HG02763 (cell line): ENCODE results near the gene QPRT.
"Not testable (repeated sequence)": the region's sequence is repeated elsewhere in the genome, so short reads cannot be mapped to it uniquely, and the experiment has no call there.

Source experiments
- ATAC-seq: cut with Tn5 transposase; IDR thresholded peaks from one replicate; pipeline ENCODE4 v1.9.1; 2021; ENCODE audit warnings: mild to moderate bottlenecking, moderate library complexity; ENCODE audit not compliant: unreplicated experiment

The QPRT gene

GRCh38 chr16:29689490-29690351 lies 10.7 kb downstream of the QPRT start:
- ATAC-seq = not testable (repeated sequence)

- not testable (repeated sequence) for ATAC-seq
Measured at GRCh38 chr16:29692606-29693005, 13.6 kb downstream of the QPRT start.

GRCh38 chr16:29694384-29695195 lies 15.6 kb downstream of the QPRT start:
- ATAC-seq = no peak

- ATAC-seq = not testable (repeated sequence)
Measured at GRCh38 chr16:29695675-29696074, 16.7 kb downstream of the QPRT start.

- ATAC-seq = no peak
Measured at GRCh38 chr16:29696881-29697331, 17.9 kb downstream of the QPRT start.

- ATAC-seq = no peak
Measured at GRCh38 chr16:29697391-29697790, 18.4 kb downstream of the QPRT start.

GRCh38 chr16:29698042-29698441 lies 19.1 kb downstream of the QPRT start:
- no peak for ATAC-seq

- no peak for ATAC-seq
Measured at GRCh38 chr16:29698484-29699323, 19.7 kb downstream of the QPRT start.

GRCh38 chr16:29699324-29700219 lies 20.6 kb downstream of the QPRT start:
- ATAC-seq = no peak

GRCh38 chr16:29700253-29700987 lies 21.4 kb downstream of the QPRT start:
- ATAC-seq = no peak

GRCh38 chr16:29701214-29701555 lies 22.2 kb downstream of the QPRT start:
- no peak for ATAC-seq

- peak; percentile 38 for ATAC-seq
Measured at GRCh38 chr16:29702269-29702668, 23.3 kb downstream of the QPRT start.

- no peak for ATAC-seq
Measured at GRCh38 chr16:29705030-29705429, 26.1 kb downstream of the QPRT start.

- ATAC-seq = not testable (repeated sequence)
Measured at GRCh38 chr16:29707160-29707559, 28.2 kb downstream of the QPRT start.

GRCh38 chr16:29708917-29709600 lies 30.1 kb downstream of the QPRT start:
- ATAC-seq = no peak

- not testable (repeated sequence) for ATAC-seq
Measured at GRCh38 chr16:29709657-29710056, 30.7 kb downstream of the QPRT start.

- ATAC-seq = no peak
Measured at GRCh38 chr16:29710227-29711219, 31.5 kb downstream of the QPRT start.

- no peak for ATAC-seq
Measured at GRCh38 chr16:29712809-29713208, 33.8 kb downstream of the QPRT start.
